Measurements from ENCODE around the gene GAA. TPM values are rescaled to one million over a fixed set of nuclear protein-coding genes. Genes with fewer than 3 reads are reported as not detected.
A peak's percentile ranks its signal among the peaks of the same experiment; 100 is the strongest.

GAA gene
- total and polyA plus RNA-seq, 10 of the 15 experiments (the other 5 are each of a cell fraction or from before 2014, with no cell fraction given): 0.18 to 10.5 (median 4.1) TPM

- TF ChIP-seq ZNF622 (IDR thresholded peaks at IDR 0.05) (no peak), HDAC6 (IDR thresholded peaks at IDR 0.05; ENCODE audit: unreplicated experiment) (peak; percentile 87), RCOR1 (conservative IDR thresholded peaks at IDR 0.05; ENCODE audit: low read depth, low read length) (peak; percentile 81; the same call in 1 of the 2 replicates), MTA3 (IDR thresholded peaks at IDR 0.05; ENCODE audit: borderline replicate concordance, low read length) (no peak), RAD21 (IDR thresholded peaks at IDR 0.05; ENCODE audit: insufficient read depth, low read depth, low read length) (no peak), SMC3 (IDR thresholded peaks at IDR 0.05; ENCODE audit: borderline replicate concordance, low read length) (no peak), WRNIP1 (IDR thresholded peaks at IDR 0.05; ENCODE audit: borderline replicate concordance, low read depth, low read length) (no peak), CHD2 (IDR thresholded peaks at IDR 0.05; ENCODE audit: borderline replicate concordance, low read depth, low read length) (peak; percentile 99), EZH2 (IDR thresholded peaks at IDR 0.05; ENCODE audit: borderline replicate concordance, control insufficient read depth, low read depth, low read length) (no peak), ZNF217 (IDR thresholded peaks at IDR 0.05) (no peak), MYC (IDR thresholded peaks at IDR 0.05; ENCODE audit: insufficient read depth, insufficient read length, insufficient replicate concordance, low read length, severe bottlenecking) (no peak), NFXL1 (IDR thresholded peaks at IDR 0.05; ENCODE audit: borderline replicate concordance) (no peak; the same call in 1 of the 2 replicates), FOXK2 (IDR thresholded peaks at IDR 0.05) (no peak), BCL11A (IDR thresholded peaks at IDR 0.05; ENCODE audit: low read depth, low read length) (no peak), CBX3 (IDR thresholded peaks at IDR 0.05; ENCODE audit: borderline replicate concordance, low read depth) (no peak), BACH1 (IDR thresholded peaks at IDR 0.05; ENCODE audit: borderline replicate concordance) (no peak), CEBPZ (IDR thresholded peaks at IDR 0.05; ENCODE audit: low read depth, low read length) (no peak), GABPA (IDR thresholded peaks at IDR 0.05; ENCODE audit: low read depth) (no peak), NFYA (IDR thresholded peaks at IDR 0.05; ENCODE audit: borderline replicate concordance, low read depth, low read length) (no peak), NR2C1 (IDR thresholded peaks at IDR 0.05) (no peak), SKIL (IDR thresholded peaks at IDR 0.05; ENCODE audit: low read depth, poor library complexity, severe bottlenecking) (no peak)
- TF ChIP-seq, protein P1, sequence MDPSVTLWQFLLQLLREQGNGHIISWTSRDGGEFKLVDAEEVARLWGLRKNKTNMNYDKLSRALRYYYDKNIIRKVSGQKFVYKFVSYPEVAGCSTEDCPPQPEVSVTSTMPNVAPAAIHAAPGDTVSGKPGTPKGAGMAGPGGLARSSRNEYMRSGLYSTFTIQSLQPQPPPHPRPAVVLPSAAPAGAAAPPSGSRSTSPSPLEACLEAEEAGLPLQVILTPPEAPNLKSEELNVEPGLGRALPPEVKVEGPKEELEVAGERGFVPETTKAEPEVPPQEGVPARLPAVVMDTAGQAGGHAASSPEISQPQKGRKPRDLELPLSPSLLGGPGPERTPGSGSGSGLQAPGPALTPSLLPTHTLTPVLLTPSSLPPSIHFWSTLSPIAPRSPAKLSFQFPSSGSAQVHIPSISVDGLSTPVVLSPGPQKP (IDR thresholded peaks at IDR 0.05; ENCODE audit: low read depth, low read length): no peak
- TF ChIP-seq, protein P2, sequence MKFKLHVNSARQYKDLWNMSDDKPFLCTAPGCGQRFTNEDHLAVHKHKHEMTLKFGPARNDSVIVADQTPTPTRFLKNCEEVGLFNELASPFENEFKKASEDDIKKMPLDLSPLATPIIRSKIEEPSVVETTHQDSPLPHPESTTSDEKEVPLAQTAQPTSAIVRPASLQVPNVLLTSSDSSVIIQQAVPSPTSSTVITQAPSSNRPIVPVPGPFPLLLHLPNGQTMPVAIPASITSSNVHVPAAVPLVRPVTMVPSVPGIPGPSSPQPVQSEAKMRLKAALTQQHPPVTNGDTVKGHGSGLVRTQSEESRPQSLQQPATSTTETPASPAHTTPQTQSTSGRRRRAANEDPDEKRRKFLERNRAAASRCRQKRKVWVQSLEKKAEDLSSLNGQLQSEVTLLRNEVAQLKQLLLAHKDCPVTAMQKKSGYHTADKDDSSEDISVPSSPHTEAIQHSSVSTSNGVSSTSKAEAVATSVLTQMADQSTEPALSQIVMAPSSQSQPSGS (IDR thresholded peaks at IDR 0.05; ENCODE audit: low read length): no peak
Observed at GRCh38 chr17:80147035-80147822, 45.8 kb downstream of the GAA start, which contains the start of gene EIF4A3 (continued).

Data from GM12878 (cell line).